C4-2B (cell line): ENCODE results near the gene GJB5.
"Not testable (repeated sequence)": the region's sequence is repeated elsewhere in the genome, so short reads cannot be mapped to it uniquely, and the experiment has no call there.

ENCODE experiments used
- H3K27ac ChIP-seq: fragments of 450-650 bp; 2 replicates; pipeline ENCODE4 v1.5.1; 2017
- CTCF ChIP-seq: fragments of 450-650 bp; conservative IDR thresholded peaks from 2 replicates; pipeline ENCODE4 v1.5.1; 2017; ENCODE audit warnings: mild to moderate bottlenecking
- ZFX ChIP-seq: fragments of 450-650 bp; IDR thresholded peaks from 2 replicates; pipeline ENCODE4 v1.6.1; 2017

The GJB5 gene

DNA sequence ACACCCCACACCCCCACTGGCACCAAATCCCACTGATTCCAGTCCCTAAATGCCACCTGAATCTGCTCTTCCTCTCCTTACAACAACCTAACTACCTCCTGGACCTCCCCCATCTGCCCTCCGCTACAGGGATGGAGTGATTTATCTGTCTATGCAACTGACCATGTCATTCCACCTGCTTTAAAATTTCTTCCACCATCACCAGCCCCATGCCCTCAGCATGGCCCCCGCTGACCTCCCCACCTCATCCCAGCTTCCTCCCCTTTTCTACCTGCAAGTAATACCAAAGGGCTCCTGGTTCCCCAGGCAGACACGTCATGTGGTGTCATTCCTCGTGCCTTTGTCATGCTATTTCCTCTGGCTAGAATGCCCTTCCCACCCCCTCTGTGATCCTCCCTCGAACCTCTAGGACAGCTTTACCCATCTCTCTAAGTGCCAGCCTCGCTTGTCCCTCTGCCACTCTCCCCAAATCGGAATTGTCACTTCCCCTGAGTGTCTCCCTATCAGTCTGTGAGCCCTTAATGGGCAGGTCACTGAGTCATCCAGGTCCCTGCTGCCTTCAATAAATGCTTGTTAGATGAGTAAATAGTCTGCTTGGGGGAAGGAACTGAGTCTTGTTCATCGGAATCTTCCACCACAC lies 8.4 kb downstream of the GJB5 start:
- TF ChIP-seq ZFX (no peak), CTCF (no peak)
- H3K27ac ChIP-seq, result no peak overlapping the region

DNA sequence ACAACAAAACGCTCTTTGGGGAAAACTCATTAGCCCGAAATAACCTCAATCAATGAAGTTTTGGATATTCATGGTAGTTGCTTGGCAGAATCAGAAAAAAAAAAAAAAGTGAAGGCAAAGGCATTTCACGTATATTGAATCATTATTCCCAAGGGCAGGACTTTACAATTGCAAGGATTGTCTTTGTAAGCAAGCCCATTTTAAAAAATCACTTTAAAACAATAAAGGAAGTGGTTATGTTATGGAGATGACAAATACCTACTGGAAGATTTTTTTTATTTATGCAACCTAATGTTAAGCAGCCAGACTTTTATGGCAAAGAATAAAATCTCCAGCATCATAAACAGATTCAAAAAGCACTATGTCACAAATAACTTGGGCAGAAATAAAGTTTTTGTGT lies 14.0 kb downstream of the GJB5 start:
- no peak overlapping the region for H3K27ac ChIP-seq
- no peak for TF ChIP-seq CTCF
- no peak for TF ChIP-seq ZFX

GRCh38 chr1:34770891-34771504 lies 16.2 kb downstream of the GJB5 start:
- no peak overlapping the region for H3K27ac ChIP-seq
- TF ChIP-seq CTCF, result no peak

DNA sequence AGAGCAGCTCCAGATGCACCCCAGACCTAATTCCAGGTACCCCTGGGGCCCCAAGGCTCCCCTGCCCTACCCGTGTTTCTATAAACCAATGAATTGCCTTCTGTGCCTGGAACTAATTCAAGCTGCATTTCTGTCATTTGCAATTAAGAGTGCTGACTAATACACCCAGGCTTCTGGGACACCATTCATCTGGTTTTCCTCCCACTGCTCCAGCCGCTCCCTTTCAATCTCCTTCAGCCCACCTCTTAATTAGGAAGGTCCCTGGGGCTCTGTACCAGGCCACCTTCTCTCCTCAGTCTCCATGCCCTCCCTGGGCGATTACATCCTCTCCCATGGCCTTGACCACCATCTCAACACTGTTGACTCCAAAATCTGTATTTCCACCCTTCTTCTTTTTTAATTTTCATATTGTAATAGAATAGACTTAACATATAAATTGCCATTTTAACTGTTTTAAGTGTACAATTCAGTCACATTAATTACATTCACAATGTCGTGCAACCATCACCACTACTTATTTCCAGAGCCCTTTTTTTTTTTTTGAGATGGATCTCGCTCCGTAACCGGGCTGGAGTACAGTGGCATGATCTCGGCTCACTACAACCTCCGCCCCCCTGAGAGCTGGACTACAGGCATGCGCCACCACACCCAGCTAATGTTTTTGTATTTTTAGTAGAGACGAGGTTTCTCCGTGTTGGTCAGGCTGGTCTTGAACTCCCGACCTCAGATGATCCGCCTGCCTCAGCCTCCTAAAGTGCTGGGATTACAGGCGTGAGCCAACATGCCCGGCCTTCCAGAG lies 16.9 kb downstream of the GJB5 start:
- H3K27ac ChIP-seq, result no peak overlapping the region
- TF ChIP-seq CTCF, result no peak
- TF ChIP-seq ZFX, result no peak

DNA sequence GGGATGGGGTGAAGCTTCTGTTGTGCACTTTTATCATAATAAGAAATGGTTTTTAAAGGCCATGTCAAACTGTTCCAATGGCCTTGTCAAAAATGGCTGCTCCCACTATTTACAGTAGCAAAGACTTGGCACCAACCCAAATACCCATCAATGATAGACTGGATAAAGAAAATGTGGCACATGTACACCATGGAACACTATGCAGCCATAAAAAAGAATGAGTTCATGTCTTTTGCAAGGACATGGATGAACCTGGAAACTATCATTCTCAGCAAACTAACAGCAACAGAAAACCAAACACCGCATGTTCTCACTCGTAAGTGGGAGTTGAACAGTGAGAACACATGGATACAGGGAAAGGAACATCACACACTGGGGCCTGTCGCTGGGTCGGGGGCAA lies 18.3 kb downstream of the GJB5 start:
- not testable (repeated sequence) for H3K27ac ChIP-seq

- no peak overlapping the region for H3K27ac ChIP-seq
- no peak for TF ChIP-seq ZFX
- TF ChIP-seq CTCF, result no peak
Observed at GRCh38 chr1:34774957-34775356, 20.1 kb downstream of the GJB5 start.

GRCh38 chr1:34776911-34777310 lies 22.1 kb downstream of the GJB5 start:
- TF ChIP-seq CTCF, result no peak
- H3K27ac ChIP-seq, result no peak overlapping the region
